ENCODE measurements around the gene PCGF3.

GRCh38 chr4:766559-767283 lies 61.1 kb downstream of the PCGF3 start:
- TF ChIP-seq CTCF (conservative IDR thresholded peaks at IDR 0.05; ENCODE audit: low read length) (no peak), EZH2phosphoT487 (IDR thresholded peaks at IDR 0.05; ENCODE audit: borderline replicate concordance) (no peak)

All from Loucy (cell line).